Stomach smooth muscle (tissue), 2 donors: ENCODE results near the gene RAP1GAP2.

Experiments used
- H3K27ac ChIP-seq: one replicate; pipeline ENCODE4 v1.7.0; 2013; ENCODE audit warnings: mild to moderate bottlenecking, low read length, inconsistent platforms
- H3K27me3 ChIP-seq, 2 donors: one replicate each; pipeline ENCODE4 v1.7.0; 2013; ENCODE audit warnings: low read length in 2 of 2; ENCODE audit not compliant: insufficient read depth in 2 of 2, control insufficient read depth in 1 of 2
- H3K36me3 ChIP-seq, 2 donors: one replicate each; pipeline ENCODE4 v1.7.0; 2013; ENCODE audit warnings: low read length in 2 of 2; ENCODE audit not compliant: control insufficient read depth in 2 of 2, insufficient read depth in 2 of 2
- H3K4me1 ChIP-seq: one replicate; pipeline ENCODE4 v1.7.0; 2013; ENCODE audit warnings: low read length; ENCODE audit not compliant: control insufficient read depth, insufficient read depth
- H3K4me3 ChIP-seq, 2 donors: one replicate each; pipeline ENCODE4 v1.7.0; 2013; ENCODE audit warnings: low read length in 2 of 2
- H3K9ac ChIP-seq, 2 donors: one replicate each; pipeline ENCODE4 v1.7.0; 2013; ENCODE audit warnings: low read length in 2 of 2, mild to moderate bottlenecking in 1 of 2
- H3K9me3 ChIP-seq, 2 donors: one replicate each; pipeline ENCODE4 v1.7.0; 2013; ENCODE audit warnings: low read length in 2 of 2; ENCODE audit not compliant: control insufficient read depth in 2 of 2
- donor health status: healthy.
- donor health status: Pancreatic carcinoma.

RAP1GAP2 gene

DNA sequence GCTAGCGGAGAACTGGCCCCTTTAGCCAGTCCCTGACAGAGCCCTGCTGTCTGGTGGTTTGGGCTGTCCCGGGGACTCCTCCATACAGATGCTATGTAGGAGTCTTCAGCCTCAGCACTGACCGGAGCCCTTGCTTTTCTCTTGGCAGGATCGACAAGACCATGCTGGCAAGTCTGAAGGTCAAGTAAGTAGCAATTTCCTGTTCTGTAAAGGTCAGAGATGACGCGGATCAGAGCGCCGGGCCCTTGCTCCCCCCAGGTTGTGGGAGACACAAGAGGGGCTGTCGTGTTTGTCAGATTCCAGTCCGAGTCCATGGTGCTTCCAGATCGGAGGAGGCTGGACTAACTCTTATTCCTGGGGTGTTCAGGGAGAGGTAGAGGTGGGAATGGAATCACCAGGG, 4.1 kb downstream of the RAP1GAP2 start:
- no peak overlapping the region for H3K27ac ChIP-seq
- H3K4me1 ChIP-seq: no peaks in the 10 kb centered on the region
- H3K9ac ChIP-seq: no peak overlapping the region
- H3K36me3 ChIP-seq: no peaks in the 10 kb centered on the region
- peaks cover 8 to 12% of the 10 kb centered on the region in 2 donors for H3K27me3 ChIP-seq
- no peaks in the 10 kb centered on the region for H3K9me3 ChIP-seq
- H3K4me3 ChIP-seq: no peak overlapping the region

DNA sequence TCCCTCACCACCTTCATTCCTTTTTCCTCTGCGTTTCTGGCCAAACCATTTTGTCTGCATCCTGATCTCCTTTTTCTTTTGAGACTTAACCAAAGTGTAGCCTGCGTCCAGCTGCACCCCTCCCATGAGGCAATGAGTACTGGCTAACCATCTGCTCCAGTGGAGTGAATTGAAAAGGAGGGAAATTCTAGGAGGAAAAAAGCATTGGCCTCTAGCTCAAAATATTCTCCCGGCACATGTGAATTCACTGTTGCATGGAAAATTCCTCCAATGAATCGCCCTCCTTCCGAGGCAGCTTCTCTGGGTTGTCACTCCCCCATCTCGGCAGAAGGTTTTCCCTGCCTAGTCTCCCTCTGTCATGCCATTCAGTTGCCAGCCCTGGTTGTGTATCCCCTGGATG, 5.6 kb downstream of the RAP1GAP2 start:
- H3K4me1 ChIP-seq: no peaks in the 10 kb centered on the region
- H3K27me3 ChIP-seq: peaks cover 3 to 4% of the 10 kb centered on the region in 2 donors
- H3K9ac ChIP-seq: no peak overlapping the region
- H3K36me3 ChIP-seq: no peaks in the 10 kb centered on the region
- no peak overlapping the region for H3K27ac ChIP-seq
- no peak overlapping the region for H3K4me3 ChIP-seq
- no peaks in the 10 kb centered on the region for H3K9me3 ChIP-seq

DNA sequence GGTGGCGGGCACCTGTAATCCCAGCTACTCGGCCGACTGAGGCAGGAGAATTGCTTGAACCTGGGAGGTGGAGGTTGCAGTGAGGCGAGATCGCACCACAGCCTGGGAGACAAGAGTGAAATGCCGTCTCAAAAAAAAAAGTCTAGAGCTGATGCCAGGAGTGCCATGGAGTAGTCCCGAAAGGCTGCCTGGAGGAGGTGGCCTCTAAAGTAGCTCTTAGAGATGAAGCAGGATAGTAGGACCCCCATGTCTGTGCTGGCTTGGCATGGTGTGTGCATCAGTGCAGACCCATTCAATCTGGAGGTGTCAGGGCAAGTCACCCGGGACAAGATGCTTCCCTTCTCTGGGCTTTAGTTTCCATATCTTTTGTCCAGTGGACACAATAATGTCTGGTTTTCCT, 6.3 kb downstream of the RAP1GAP2 start:
- Histone ChIP-seq H3K9ac (no peak overlapping the region), H3K27me3 (peaks cover under 1 to 3% of the 10 kb centered on the region in 2 donors), H3K27ac (no peak overlapping the region), H3K4me3 (no peak overlapping the region), H3K9me3 (no peaks in the 10 kb centered on the region), H3K4me1 (no peaks in the 10 kb centered on the region), H3K36me3 (no peaks in the 10 kb centered on the region)

DNA sequence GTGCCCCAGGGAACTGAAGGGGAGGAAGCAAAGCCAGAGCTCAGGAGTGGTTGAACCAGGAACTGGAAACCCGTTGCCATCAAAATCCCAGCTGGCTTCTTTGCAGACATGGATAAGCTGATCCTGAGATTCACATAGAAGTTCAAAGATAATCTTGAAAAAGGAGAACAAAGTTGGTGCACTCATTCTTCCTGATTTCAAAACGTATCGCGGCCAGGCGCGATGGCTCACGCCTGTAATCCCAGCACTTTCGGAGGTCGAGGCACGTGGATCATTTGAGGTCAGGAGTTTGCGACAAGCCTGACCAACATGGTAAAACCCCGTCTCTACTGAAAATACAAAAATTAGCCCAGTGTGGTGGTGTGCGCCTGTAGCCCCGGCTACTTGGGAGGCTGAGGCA, 7.1 kb downstream of the RAP1GAP2 start:
- no peak overlapping the region for H3K9ac ChIP-seq
- no peaks in the 10 kb centered on the region for H3K36me3 ChIP-seq
- H3K9me3 ChIP-seq: no peaks in the 10 kb centered on the region
- H3K27me3 ChIP-seq: peaks cover 0 to 3% of the 10 kb centered on the region in 2 donors
- no peaks in the 10 kb centered on the region for H3K4me1 ChIP-seq
- H3K27ac ChIP-seq: no peak overlapping the region
- no peak overlapping the region for H3K4me3 ChIP-seq

DNA sequence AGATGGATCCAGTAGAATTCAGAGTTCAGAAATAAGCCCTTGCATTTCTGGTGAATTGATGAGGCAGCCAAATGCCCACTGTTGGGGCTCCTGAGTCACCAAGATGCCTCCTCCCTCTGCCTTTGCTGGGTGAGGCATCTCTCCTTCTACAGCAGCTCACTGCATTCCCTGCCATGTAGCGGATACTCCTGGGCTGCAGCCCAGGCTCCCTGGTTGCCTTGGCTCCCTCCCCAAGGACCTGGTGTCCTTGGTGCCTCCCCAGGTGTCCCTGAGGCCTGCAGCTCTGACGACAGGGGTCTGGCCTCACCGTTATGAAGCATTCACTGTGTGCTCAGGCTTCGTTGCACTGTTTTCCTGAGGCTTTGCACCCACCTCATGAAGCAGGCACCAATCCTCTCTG, 7.7 kb downstream of the RAP1GAP2 start:
- Histone ChIP-seq H3K27ac (no peak overlapping the region), H3K9ac (no peak overlapping the region), H3K9me3 (no peaks in the 10 kb centered on the region), H3K27me3 (peaks cover 0 to under 1% of the 10 kb centered on the region in 2 donors), H3K36me3 (no peaks in the 10 kb centered on the region), H3K4me3 (no peak overlapping the region), H3K4me1 (no peaks in the 10 kb centered on the region)

DNA sequence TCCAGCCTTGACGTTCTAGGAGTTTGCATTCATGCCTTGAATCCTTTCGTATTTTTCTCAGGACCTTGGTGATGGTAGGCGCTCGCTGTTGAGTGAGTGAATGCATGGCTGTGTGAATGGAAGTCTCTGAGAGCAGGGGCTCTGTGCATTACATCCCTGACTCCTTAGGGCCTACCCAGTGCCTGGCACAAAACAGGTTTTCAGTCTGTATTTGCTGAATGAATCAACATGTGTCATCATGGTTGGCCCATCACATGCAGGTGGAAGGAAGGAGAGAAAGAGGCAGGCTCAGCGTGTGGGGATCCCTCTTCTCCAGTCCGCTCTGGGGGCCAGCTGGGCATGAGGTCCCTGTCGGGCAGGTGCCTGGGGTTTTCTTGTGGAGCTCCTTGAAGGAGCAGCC, 8.7 kb downstream of the RAP1GAP2 start:
- H3K27ac ChIP-seq: no peak overlapping the region
- no peak overlapping the region for H3K4me3 ChIP-seq
- no peaks in the 10 kb centered on the region for H3K4me1 ChIP-seq
- no peaks in the 10 kb centered on the region for H3K27me3 ChIP-seq
- no peaks in the 10 kb centered on the region for H3K9me3 ChIP-seq
- no peak overlapping the region for H3K9ac ChIP-seq
- no peaks in the 10 kb centered on the region for H3K36me3 ChIP-seq

DNA sequence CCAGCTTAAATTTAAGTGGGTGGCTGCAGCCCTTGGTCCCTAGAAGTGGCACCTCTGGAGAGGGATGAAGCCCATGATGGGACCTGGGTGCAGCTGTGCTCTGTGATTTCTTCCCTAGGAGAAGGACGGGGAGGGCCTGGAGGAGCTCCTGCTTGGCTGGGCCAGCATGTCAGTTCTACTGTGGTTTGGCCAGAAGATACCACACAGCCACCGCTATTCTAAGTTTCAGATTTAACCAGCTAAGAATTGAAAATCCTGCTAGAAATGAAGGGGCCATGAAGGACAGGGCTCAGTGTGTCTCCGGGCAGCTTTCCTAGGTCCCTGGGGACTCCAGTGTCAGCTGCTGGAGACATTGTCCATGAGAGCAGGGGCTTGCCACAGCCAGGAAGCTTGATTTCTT, 9.7 kb downstream of the RAP1GAP2 start:
- H3K27ac ChIP-seq: no peak overlapping the region
- H3K9ac ChIP-seq: no peak overlapping the region
- no peaks in the 10 kb centered on the region for H3K9me3 ChIP-seq
- peaks cover 0 to under 1% of the 10 kb centered on the region in 2 donors for H3K27me3 ChIP-seq
- no peaks in the 10 kb centered on the region for H3K4me1 ChIP-seq
- H3K36me3 ChIP-seq: no peaks in the 10 kb centered on the region
- no peak overlapping the region for H3K4me3 ChIP-seq

DNA sequence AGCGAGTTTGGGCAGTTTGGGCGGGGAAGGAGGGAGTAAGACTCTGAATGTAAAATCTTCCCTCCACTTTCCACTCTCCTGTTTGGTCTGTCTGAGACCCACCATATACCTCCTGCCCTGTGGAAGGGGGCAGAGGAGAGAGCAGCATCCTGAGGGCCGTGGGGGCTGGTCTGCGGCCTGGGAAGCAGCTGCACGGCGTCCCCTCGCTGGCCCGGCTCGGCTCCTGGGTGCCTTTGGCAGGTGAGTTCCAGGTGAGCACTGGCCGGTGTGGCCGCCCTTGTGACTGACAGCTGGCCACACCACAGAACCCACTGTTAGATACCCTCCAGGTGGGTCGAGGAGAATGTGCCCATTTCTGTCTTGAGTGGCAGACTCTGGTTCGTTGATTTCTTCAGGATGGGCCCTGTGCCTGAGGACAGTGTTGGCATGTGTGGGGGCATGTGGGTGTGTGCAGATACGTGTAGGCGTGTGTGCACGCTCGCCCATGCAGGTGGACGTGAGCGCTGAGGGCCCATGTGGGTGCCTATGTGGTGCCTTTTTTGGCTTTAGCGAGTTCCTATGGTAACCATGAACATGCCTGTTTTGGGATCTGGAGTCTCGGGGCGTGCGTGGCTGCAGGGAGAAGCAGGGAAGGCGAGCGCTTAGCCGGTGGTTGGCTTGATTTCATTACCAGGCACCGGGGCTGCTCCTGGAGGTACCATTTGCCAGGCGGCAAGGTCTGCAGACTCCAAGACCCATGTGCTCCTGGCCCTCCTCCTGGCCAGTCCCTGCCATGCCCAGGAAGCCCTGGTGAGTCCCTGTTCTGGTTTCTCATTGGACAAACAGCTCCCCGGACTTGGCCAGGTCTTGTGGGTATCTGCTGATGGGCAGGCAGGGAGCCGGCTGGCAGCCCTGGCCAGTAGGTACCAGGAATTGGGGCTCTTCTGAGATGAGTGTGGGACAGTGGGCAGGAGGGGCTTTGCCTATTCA, 12.4 kb downstream of the RAP1GAP2 start:
- Histone ChIP-seq H3K9ac (no peak overlapping the region), H3K27ac (no peak overlapping the region), H3K27me3 (peaks cover 0 to 2% of the 10 kb centered on the region in 2 donors), H3K36me3 (no peaks in the 10 kb centered on the region), H3K9me3 (no peaks in the 10 kb centered on the region), H3K4me3 (no peak overlapping the region), H3K4me1 (peaks cover 3% of the 10 kb centered on the region)

DNA sequence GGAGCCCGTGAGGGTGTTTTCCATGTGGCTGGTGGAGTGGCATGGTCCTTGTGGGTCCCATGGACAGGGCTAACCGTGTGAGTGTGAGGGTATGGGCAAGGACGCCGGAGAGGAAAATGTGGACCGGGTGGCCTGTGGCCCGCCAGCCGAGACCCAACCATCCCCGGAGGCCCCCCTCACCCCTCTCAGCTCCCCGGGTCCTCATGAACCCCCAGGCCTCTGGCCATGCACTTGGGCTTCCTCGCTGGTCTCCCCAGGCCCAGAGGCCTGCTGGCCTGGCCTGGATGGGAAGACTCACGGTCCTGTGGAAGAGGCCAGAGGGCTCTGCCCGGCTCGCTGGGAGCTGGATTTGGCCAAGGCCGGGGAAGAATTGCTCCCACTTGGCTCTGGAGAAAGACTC, 13.1 kb downstream of the RAP1GAP2 start:
- no peak overlapping the region for H3K4me3 ChIP-seq
- no peak overlapping the region for H3K27ac ChIP-seq
- H3K4me1 ChIP-seq: peaks cover 3% of the 10 kb centered on the region
- no peak overlapping the region for H3K9ac ChIP-seq
- peaks cover 0 to 2% of the 10 kb centered on the region in 2 donors for H3K27me3 ChIP-seq
- no peaks in the 10 kb centered on the region for H3K9me3 ChIP-seq
- no peaks in the 10 kb centered on the region for H3K36me3 ChIP-seq

DNA sequence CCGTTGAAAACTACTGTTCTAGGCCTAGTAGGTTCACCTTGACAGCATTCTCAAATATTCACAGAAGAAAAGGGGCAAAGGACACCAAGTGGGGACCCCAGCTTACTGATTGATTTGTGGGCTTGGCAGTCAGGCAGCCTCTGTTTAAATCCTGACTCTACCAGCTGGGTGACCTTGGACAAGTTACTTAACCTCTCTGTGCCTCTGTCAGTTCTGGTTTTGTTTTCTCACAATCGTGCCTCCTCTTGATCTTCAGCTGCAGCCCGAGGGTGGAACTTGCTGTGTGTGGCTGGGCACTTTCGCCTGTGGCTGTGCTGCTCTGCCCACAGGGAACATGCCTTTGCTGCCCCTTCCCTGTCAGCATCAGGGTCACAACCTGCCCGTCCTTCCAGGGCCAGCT, 17.8 kb downstream of the RAP1GAP2 start:
- Histone ChIP-seq H3K27ac (no peak overlapping the region), H3K4me3 (no peak overlapping the region), H3K9me3 (no peaks in the 10 kb centered on the region), H3K4me1 (peaks cover 3% of the 10 kb centered on the region), H3K9ac (no peak overlapping the region), H3K36me3 (no peaks in the 10 kb centered on the region), H3K27me3 (peaks cover 0 to 5% of the 10 kb centered on the region in 2 donors)
